Measurements from ENCODE around the gene POLR2L. TPM values are rescaled to one million over a fixed set of nuclear protein-coding genes. Genes with fewer than 3 reads are reported as not detected.

Gene POLR2L
- total and polyA plus RNA-seq, 2 of the 13 experiments (the other 11 are each of a cell fraction or from before 2014, with no cell fraction given) = 104 to 114 TPM

DNA sequence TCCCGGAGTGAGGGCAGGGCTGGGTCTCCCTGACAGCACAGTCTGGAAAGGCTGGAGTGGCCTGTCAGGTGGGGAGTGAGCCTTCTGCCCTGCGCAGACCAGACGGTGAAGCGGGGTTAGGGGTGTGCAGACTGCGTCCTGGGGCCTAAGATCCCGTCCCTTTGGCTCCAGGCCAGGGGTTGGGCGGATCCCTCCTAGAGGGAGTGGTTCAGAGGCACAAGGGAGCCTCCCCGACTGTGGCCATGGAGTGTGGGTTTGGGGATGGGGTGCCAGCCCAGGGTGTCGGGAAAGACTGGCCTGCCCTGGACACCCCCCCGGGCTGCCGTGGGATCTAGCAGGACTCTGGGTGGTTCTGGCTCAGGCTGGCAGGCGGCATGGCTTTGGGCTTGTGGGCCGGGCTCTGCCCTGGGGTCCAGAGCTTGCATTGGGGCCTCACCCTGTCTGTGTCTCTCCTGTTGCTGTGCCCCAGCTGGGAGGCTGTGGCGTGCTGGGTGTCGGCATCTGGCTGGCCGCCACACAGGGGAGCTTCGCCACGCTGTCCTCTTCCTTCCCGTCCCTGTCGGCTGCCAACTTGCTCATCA, 19.8 kb upstream of the POLR2L start (continued):
- TF ChIP-seq, protein P1, sequence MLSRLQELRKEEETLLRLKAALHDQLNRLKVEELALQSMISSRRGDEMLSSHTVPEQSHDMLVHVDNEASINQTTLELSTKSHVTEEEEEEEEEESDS (CRISPR knock-in tag; IDR thresholded peaks at IDR 0.05; ENCODE audit: borderline replicate concordance) = no peak
- peak; percentile 44 for TF ChIP-seq RBM22 (optimal IDR thresholded peaks at IDR 0.05; ENCODE audit: low read length)
- no peak for TF ChIP-seq KAT7 (CRISPR knock-in tag; IDR thresholded peaks at IDR 0.05; ENCODE audit: borderline replicate concordance)
- no peak for TF ChIP-seq ZKSCAN5 (CRISPR knock-in tag; IDR thresholded peaks at IDR 0.05)
- no peak for TF ChIP-seq MEIS2 (CRISPR knock-in tag; IDR thresholded peaks at IDR 0.05)
- TF ChIP-seq ONECUT2 (CRISPR knock-in tag; IDR thresholded peaks at IDR 0.05) = no peak
- TF ChIP-seq HNRNPL (IDR thresholded peaks at IDR 0.05; ENCODE audit: low read depth, low read length) = 0 out of 2 replicates have a peak, but pooled peaks have one; percentile 44

DNA sequence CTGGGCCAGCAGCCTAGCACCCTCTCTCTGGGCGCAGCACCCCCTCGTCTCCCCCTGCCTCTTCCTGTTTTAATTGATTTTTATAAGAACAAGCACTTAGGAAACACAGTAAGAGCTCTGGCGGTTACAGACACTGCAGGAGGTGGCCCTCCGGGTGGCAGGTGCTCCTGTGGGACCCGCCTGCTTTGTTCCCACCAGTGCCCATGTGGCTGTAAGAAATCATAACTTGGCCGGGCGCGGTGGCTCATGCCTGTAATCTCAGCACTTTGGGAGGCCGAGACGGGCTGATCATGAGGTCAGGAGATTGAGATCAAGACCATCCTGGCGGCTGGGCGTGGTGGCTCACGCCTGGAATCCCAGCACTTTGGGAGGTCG, 18.8 kb upstream of the POLR2L start:
- intact Hi-C loops (cut with micrococcal nuclease; ENCODE audit: unreplicated experiment) = no loop called here
- H4K20me1 ChIP-seq (ENCODE audit: insufficient read depth, low read length) = no peaks in the 10 kb centered on the region; the same call in 1 of the 2 replicates
- H3K27me3 ChIP-seq (ENCODE audit: control insufficient read depth in 1 of 2, insufficient read depth in 2 of 2, low read length in 2 of 2) = no peaks in the 10 kb centered on the region
- 96% methylated on average over 14 of the region's 14 CpGs for WGBS (ENCODE audit: low lambda C conversion rate)
- no peak overlapping the region for H3K4me3 ChIP-seq (replicated peaks in 1 of 3; ENCODE audit: insufficient read depth in 1 of 3, low read depth in 2 of 3, low read length in 3 of 3)
- H3K27ac ChIP-seq (ENCODE audit: extremely low read length, insufficient read depth, low read length) = no peak overlapping the region
- H3K4me1 ChIP-seq (ENCODE audit: insufficient read depth, low read length) = no peaks in the 10 kb centered on the region
- DNase-seq (ENCODE audit: low spot score) = no peak
- H3K79me2 ChIP-seq (ENCODE audit: insufficient read depth, low read length) = no peaks in the 10 kb centered on the region
- no peak for FAIRE-seq
- no peak for ATAC-seq
- H3K36me3 ChIP-seq (replicated peaks in 1 of 2; ENCODE audit: control insufficient read depth in 1 of 2, insufficient read depth in 2 of 2, low read length in 2 of 2) = peaks cover 0 to 3% of the 10 kb centered on the region in 2 experiments; a peak in 2 of 5 replicates
- no TSS peak for BruUV-seq (replicated peaks)
- TF ChIP-seq ZNF354B (CRISPR knock-in tag; IDR thresholded peaks at IDR 0.05) (no peak), ZFP1 (CRISPR knock-in tag; IDR thresholded peaks at IDR 0.05) (no peak), ZNF326 (CRISPR knock-in tag; IDR thresholded peaks at IDR 0.05; ENCODE audit: borderline replicate concordance) (no peak), ZNF670 (CRISPR knock-in tag; IDR thresholded peaks at IDR 0.05; ENCODE audit: borderline replicate concordance) (no peak), SRSF9 (IDR thresholded peaks at IDR 0.05; ENCODE audit: borderline replicate concordance, insufficient read depth, low read depth, low read length, poor library complexity, severe bottlenecking) (no peak), HNRNPUL1 (IDR thresholded peaks at IDR 0.05; ENCODE audit: low read depth, low read length) (no peak), KAT7 (CRISPR knock-in tag; IDR thresholded peaks at IDR 0.05; ENCODE audit: borderline replicate concordance) (no peak), GPN1 (CRISPR knock-in tag; IDR thresholded peaks at IDR 0.05; ENCODE audit: borderline replicate concordance) (no peak), ZNF776 (CRISPR knock-in tag; IDR thresholded peaks at IDR 0.05) (no peak), EEA1 (CRISPR knock-in tag; IDR thresholded peaks at IDR 0.05; ENCODE audit: borderline replicate concordance) (no peak), MTF1 (CRISPR knock-in tag; IDR thresholded peaks at IDR 0.05) (no peak), ZNF562 (CRISPR knock-in tag; IDR thresholded peaks at IDR 0.05; ENCODE audit: borderline replicate concordance) (no peak)
- TF ChIP-seq, protein P2, sequence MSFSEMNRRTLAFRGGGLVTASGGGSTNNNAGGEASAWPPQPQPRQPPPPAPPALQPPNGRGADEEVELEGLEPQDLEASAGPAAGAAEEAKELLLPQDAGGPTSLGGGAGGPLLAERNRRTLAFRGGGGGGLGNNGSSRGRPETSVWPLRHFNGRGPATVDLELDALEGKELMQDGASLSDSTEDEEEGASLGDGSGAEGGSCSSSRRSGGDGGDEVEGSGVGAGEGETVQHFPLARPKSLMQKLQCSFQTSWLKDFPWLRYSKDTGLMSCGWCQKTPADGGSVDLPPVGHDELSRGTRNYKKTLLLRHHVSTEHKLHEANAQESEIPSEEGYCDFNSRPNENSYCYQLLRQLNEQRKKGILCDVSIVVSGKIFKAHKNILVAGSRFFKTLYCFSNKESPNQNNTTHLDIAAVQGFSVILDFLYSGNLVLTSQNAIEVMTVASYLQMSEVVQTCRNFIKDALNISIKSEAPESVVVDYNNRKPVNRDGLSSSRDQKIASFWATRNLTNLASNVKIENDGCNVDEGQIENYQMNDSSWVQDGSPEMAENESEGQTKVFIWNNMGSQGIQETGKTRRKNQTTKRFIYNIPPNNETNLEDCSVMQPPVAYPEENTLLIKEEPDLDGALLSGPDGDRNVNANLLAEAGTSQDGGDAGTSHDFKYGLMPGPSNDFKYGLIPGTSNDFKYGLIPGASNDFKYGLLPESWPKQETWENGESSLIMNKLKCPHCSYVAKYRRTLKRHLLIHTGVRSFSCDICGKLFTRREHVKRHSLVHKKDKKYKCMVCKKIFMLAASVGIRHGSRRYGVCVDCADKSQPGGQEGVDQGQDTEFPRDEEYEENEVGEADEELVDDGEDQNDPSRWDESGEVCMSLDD (CRISPR knock-in tag; IDR thresholded peaks at IDR 0.05; ENCODE audit: borderline replicate concordance) = no peak
- ChIA-PET CTCF (ENCODE audit: low intra/inter-chr PET ratio, low total read pairs) (no interaction called here), POLR2A (no interaction called here)
- no peak overlapping the region for H2AFZ ChIP-seq (ENCODE audit: low read length)
- in situ Hi-C loops (cut with HindIII; ENCODE audit: extremely low pct_ligation_motif_present, low pct_unique_long_range_greater_than_20kb) = no loop called here
- no peak overlapping the region for H3K4me2 ChIP-seq (ENCODE audit: low read depth, low read length)
- H3K9ac ChIP-seq (ENCODE audit: insufficient read depth, low read depth, low read length) = no peak overlapping the region
- no peaks in the 10 kb centered on the region for H3K9me3 ChIP-seq (ENCODE audit: low read length)
